A549 (cell line): ENCODE measurements around the gene FHIT.

ENCODE experiments used
- JUN ChIP-seq, 2 experiments: fragments of >200 bp; sonication (Bioruptor Twin); formaldehyde crosslinking; IDR thresholded peaks; 2 replicates in 1 of 2; 3 replicates in 1 of 2; pipeline ENCODE4 v1.6.1; 2016 to 2017
- TF ChIP-seq, protein P1 (sequence below): fragments of 150-350 bp; IDR thresholded peaks from 2 replicates; pipeline ENCODE4 v1.6.1; 2014; ENCODE audit warnings: low read depth, mild to moderate bottlenecking, low read length

DNA sequence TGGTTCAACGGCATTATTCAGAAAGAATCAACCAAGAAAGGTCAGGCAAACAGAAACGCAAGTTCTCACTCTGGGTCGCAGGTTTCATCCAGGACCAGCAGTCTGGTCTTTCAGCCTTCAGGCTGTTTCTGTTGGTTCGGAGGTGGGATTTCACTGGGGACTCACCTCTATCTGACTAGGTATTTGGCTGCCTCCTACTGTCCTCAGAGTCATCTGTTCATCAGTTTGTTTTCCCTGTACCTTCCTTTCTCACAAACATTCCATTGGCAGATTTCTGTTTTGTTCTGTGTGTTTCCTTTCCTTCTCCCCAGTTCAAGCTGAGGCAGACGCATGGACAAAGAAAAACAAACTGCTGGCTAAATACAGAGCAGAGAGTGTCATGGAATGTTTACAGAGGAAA, 1154.8 kb downstream of the FHIT start:
- TF ChIP-seq JUN (IDR thresholded peaks at IDR 0.05) = no peak
- TF ChIP-seq, protein P1, sequence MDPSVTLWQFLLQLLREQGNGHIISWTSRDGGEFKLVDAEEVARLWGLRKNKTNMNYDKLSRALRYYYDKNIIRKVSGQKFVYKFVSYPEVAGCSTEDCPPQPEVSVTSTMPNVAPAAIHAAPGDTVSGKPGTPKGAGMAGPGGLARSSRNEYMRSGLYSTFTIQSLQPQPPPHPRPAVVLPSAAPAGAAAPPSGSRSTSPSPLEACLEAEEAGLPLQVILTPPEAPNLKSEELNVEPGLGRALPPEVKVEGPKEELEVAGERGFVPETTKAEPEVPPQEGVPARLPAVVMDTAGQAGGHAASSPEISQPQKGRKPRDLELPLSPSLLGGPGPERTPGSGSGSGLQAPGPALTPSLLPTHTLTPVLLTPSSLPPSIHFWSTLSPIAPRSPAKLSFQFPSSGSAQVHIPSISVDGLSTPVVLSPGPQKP = no peak
